HG03025 (cell line): ENCODE results near the gene TRPC4AP.
"Not testable (repeated sequence)": the region's sequence is repeated elsewhere in the genome, so short reads cannot be mapped to it uniquely, and the experiment has no call there.

ENCODE experiments used
- ATAC-seq: cut with Tn5 transposase; IDR thresholded peaks from one replicate; pipeline ENCODE4 v1.9.1; 2021; ENCODE audit warnings: mild to moderate bottlenecking, moderate library complexity; ENCODE audit not compliant: unreplicated experiment, low FRiP score

Gene TRPC4AP

GRCh38 chr20:35059612-35060011 is 33.0 kb downstream of the TRPC4AP start:
- no peak for ATAC-seq

GRCh38 chr20:35059110-35059509 is 33.5 kb downstream of the TRPC4AP start:
- ATAC-seq: no peak

GRCh38 chr20:35055445-35056276 is 36.9 kb downstream of the TRPC4AP start:
- ATAC-seq: no peak

GRCh38 chr20:35054814-35055213 is 37.8 kb downstream of the TRPC4AP start:
- no peak for ATAC-seq

DNA sequence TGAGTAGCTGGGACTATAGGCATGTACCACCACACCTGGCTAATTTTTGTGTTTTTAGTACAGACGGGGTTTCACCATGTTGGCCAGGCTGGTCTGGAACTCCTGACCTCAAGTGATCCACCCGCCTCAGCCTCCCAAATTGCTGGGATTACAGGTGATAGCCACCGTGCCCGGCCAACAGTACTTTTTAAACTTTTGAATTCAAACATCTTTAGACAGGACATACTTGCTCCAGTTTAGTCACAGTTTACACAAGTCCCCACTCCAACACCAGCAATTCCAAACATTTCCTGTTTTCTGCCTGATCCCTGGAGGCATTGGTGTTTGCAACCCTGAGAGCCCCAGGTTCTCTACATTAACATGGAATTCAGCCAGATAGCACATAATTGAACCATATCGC is 40.0 kb downstream of the TRPC4AP start:
- not testable (repeated sequence) for ATAC-seq

DNA sequence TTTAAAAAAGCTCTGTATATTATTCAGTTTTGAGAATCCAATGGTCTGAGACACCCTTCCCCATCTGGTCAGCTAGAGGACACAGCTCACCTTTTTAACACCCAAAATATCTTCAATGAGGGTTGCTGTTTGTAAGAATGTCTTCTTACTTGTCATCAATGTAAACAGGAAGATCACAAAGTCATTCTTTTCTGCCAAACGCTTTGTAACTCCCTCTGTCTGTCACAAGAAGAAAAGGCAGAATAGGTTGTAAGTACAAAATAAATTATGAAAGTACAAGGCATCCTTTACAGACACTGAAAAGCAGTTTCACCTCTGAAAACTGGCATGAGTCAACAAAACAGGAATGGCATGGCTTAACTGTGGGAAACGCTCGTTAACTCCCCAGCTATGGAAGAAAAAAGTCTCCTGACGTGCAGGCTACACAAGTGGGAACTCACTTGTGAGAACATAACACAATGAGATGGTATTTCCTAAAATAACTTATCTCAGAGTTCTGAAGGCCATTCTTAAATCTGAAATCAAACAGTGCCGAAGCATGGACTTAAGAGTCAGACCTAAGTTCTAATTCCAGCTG is 42.7 kb downstream of the TRPC4AP start:
- no peak for ATAC-seq

DNA sequence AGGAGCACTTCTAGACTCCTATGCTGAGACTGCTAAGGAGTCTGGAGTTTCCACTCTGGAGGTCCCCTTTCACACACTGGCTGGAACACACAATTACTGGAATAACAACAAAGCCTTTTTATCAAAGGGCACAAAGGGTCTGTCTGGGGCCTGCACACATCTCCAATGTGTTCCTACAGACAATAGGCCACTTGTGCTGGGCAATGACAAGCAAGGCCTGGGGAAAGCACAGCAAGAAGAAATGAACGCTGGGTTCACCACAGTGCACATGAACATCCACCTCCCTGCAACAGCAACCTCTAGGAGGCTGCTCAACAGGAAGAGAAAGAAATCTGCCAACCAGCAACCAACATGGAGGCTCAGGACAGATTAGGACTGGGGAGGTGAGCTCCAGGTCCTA is 43.9 kb downstream of the TRPC4AP start:
- ATAC-seq: no peak

DNA sequence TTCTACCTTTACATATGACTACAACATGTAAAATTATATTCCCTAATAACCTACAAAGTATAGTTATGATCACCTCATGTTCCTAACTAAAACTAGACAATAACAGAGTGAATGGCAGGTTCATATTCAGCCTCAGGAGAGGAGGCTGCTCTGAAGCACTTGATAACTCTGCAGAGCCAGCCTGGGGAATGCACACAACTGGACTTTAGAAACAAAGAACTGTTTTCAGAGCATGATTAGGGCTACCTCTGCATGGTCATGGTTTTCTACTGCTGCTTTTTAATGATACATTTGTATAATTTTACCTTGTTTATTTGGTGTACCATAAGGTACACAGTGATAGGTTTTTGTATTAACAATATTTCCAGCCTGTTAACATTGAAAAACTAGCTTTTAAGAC is 50.3 kb downstream of the TRPC4AP start:
- ATAC-seq: no peak

DNA sequence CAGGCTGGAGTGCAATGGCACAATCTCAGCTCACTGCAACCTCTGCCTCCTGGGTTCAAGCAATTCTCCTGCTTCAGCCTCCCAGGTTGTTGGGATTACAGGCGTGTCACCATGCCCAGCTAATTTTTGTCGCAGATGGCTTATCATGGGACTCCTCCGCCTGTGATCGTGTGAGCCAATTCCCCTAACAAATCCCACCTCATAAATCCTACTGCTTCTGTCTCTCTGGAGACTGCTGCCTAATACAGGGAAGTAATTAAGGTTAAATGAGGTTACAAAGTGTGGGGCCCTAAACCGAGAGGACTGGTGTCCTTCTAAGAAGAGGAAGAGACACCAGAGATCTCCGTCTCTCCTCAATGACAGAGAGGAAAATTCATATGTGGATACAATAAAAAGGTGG is 52.0 kb downstream of the TRPC4AP start:
- ATAC-seq: no peak

DNA sequence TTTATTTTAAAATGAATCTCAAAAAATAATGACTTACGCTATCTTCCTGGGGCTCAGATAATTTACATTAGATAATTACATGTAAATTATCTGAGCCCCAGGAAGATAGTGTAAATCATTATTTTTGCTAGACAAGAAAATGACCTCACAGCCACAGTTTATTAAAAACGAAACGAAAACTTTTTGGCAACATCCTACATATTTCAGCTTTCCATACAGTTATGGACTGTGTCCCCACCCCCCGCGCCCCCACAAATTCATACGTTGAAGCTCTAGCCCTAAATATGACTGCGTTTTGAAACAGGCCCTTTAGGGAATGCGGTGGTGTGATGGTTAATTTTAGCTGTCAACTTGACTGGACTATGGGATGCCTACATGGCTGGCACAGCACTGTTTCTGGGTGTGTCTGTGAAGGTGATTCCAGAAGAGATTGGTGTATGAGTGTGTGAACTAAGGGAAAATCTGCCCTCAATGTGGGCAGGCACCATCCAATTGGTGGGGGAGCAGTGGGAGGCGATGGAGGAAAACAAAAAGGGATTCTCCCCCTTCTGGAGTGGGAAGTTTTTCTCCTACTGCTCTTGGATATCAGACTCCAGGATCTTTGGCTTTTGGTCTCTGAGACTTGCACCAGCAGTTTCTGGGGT is 52.6 kb downstream of the TRPC4AP start:
- ATAC-seq: no peak

DNA sequence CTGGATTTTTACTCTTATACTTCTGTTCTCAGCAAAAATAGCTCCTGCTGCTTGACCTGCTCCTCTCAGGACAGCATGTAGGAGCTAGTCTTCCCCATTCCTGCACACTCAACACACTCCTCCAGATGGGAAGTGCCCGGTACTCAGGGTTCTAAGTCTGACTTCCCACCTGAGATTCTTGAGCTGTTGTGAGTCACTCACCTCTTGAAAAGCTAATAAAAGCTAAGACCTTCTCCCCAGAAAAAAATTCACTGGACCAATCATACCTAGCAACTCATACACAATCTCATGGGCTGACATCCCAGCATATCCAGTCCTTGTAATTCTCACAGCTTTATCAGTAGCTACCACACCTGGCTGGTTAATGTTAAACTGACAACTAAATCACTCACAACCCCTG is 53.5 kb downstream of the TRPC4AP start:
- no peak for ATAC-seq

GRCh38 chr20:35034145-35034544 is 58.5 kb downstream of the TRPC4AP start:
- no peak for ATAC-seq

GRCh38 chr20:35030136-35030535 is 62.5 kb downstream of the TRPC4AP start:
- ATAC-seq: no peak

DNA sequence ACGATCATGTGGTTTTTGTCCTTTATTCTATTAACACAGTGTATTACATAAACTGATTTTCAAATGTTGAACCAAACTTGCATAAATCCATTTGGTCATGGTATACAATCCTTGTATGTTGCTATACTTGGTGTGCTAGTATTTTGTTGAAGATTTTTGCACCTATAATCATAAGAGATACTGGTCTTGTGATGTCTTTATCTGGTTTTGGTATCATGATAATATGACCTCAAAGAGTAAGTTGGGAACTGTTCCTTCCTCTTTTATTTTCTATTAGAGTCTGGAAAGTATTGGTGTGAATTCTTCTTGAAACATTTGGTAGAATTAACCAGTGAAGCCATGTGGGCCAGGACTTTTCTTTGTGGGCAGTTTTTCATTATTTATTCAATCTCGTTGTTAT is 65.3 kb downstream of the TRPC4AP start:
- ATAC-seq: no peak

DNA sequence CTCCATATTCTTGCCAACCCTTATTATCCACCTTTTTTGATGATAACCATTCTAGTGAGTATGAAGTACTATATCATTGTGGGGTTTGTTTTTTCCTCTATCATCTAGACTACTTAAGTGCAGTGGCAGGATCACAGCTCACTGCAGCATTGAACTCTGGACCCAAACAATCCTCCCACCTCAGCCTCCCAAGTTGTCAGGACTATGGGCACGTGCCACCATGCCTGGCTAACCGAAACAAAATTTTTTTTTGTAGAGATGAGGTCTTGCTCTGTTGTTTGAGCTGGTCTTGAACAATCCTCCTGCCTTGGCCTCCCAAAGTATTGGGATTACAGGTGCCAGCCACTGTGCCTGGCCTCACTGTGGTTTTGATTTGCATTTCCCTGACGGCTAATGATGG is 67.5 kb downstream of the TRPC4AP start:
- no peak for ATAC-seq

GRCh38 chr20:35023624-35024023 is 69.0 kb downstream of the TRPC4AP start:
- no peak for ATAC-seq

DNA sequence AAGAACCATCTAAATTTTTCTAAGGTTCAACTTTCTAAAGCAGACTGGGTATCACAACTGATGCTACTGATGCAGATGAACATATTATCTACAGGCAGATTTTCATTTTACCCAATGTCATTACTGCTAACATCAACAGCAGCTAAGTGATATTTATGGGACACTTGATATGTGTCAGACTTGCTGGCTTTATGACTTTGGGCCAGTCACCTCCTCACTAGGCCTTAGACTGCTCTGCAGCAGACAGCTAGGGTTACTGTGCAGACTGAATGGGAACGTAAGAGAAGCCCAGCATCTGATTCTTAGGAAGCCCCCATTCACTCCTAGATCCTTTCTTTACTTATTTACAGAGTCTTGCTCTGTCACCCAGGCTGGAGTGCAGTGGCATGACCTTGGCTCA is 70.8 kb downstream of the TRPC4AP start:
- no peak for ATAC-seq

DNA sequence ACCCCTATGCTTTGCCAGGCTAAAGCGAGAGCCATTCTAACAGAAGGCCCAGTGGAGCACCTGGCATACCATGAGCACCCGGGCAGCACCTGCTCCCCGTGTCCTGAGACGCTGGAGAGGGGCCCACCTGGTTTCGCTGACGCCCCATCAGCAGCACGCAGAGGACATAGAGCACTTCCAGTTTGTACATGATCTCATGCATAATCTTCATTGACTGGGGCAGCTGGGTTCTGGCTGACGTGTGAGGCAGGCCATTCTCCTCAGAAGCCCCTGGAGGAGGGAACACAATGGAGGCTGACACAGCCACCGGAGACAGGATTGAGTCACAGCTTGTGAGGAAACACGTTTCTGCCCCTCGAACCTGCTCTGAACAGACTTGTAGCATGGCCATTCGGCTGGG is 71.5 kb downstream of the TRPC4AP start:
- no peak for ATAC-seq

DNA sequence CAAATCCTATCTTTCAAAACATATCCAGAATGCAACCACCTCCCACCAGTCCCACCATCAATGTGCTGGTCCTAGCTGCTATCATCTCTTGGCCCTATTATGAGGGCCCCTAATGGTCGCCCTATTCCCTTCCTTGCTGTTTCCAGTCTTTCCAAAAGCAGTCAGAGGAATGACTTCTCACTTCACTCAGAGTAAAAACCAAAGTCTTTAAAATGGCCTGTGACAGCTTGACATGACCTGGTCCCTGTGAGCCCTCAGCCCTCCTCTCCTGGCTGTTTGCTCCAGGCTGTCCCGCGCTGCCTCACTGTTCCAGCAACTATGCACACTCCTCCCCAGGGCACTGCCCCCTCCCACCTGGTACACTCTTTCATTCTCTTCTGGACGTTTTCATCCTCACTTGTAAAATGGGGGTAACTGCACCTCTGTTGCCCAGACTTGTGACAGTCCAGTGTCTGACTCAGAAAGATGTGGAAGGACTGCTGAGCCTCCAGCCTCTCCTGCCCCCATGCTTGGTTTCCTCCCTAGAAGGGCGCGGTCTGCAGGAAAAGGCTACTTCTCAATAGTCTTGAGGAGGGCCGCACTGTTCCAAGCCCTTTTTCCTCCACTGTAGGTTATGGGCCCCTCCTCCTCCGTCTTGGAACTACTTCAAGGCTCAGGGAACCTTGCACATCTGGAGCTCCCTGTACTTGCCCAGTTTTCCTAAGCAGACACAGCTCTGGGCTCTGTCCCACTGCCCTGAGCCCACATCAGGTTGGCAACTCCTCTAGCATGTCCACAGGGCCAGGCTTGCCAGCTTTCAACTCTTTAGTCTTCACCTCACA is 72.3 kb downstream of the TRPC4AP start:
- ATAC-seq: no peak

DNA sequence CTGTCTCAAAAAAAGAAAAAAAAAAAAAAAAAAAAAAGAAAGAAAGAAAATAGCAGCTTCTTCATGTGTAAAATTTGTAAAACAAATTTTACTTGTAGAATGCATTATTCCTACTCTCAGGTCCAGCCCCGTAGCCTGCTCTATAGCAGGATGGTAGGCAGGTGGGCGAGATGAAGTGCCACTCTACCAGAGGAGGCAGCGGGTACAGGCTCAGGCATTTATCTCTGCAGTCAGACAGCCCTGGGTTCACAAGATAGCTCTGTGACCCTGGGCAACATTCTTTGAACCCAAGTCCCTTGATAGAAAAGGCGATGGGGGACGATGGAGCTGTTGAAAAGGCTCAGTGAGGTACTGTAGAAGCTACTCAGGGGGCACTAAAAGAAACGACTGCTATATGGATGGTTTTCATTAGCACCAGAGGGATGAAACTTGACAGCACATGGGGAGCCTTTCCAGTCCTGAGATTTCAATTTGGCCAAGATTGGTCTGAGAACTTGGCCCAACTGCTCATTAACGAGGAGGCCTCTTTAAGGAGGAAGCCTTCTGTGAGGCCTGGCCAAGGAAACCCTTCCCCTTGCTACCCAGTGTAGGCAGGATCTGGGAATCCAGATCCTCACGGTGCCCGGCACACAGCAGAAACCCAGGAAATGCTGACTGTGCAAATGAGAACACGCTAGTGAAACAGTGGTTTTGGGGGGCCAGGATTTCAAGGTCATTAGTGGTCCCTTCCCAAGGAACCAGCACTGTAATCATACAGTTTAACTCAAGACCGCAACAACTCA is 73.8 kb downstream of the TRPC4AP start:
- no peak for ATAC-seq
